ENCODE results near the gene APBA2.
A peak's percentile ranks its signal among the peaks of the same experiment; 100 is the strongest.

APBA2 gene

DNA sequence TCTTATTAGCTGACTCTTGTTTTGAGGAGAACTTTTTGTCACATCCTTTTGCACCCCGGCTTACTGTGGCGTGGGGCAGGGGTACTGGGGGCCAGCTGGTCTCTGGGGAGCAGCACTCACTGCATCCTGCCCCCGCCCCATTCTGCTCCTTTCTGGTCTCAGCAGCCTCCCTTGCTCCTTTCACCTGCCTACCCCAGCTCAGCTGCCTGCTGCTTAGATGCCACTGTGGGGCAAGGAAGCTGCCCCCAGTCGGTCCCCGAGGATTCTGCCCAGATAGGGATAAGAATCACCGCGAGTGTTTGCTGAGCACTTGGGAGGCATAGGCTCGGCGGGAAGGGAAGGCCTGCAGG, 32.0 kb downstream of the APBA2 start:
- no peak for DNase-seq

DNA sequence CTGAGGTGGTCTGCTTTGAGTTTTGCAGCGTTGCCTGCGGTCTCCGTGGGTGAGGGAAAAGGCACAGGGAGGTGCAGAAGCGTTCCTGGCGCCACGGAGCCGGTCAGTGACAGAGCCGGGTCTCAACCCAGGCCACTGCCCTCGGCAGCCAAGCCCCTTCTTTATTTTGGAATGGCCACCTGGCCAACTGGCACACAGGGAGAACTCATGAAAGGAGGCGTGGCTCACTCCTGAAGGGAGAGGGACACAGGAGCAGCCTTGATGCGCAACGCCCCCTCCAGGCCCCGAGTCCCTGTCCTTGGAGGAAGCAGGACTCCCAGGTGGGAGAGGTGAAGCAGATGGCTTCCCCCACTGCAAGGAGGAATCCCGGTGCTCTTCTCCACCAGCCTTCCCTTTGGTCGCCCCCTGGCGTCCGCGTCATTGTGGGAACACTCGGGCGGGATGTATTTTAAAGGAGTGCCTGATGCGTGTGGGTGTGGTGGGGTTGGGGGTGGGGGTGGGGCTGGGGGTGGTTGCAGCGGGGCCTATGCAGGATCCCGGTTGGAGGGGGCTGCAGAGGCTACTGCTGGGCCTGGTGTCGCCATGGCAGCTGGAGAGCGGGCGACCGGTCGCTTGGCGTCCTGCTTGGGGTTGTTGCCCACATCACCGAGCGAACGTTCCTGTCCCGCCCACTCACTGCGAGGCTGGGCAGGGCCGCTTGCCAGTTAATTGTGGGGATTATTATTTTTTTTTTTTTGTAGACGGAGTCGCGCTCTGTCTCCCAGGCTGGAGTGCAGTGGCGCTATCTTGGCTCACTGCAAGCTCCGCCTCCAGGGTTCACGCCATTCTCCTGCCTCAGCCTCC, 32.6 kb downstream of the APBA2 start:
- DNase-seq = no peak

DNA sequence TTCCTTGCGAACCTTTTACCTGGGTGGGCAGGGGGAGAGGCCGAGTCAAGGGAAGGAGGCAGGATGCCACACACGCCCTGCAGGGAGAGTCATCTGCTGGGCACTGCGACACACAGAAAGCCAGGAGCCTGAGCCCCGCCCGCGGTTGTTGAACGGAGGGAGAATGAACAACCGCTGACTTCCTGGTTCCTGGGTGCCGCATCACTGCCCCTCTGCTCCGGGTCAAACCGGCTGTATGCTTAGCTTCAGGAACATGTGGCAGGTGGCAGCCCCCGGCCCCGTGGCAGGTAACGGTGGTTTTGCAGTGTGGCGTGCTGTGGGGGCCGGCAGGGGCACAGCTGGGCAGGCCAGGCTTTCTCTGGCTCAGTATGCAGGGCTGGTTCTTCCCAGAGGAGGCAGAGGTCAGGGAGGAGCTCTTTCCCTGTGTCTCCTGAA, 33.4 kb downstream of the APBA2 start:
- peak; percentile 74 for DNase-seq

- DNase-seq = no peak
Observed at GRCh38 chr15:28919679-28920655, 34.2 kb downstream of the APBA2 start.

GRCh38 chr15:28920781-28921331, 35.1 kb downstream of the APBA2 start:
- DNase-seq = no peak

GRCh38 chr15:28921336-28921735, 35.6 kb downstream of the APBA2 start:
- no peak for DNase-seq

GRCh38 chr15:28921919-28922706, 36.3 kb downstream of the APBA2 start:
- no peak for DNase-seq

- no peak for DNase-seq
Observed at GRCh38 chr15:28922707-28923012, 36.9 kb downstream of the APBA2 start.

GRCh38 chr15:28923726-28924280, 38.0 kb downstream of the APBA2 start:
- DNase-seq = no peak

DNA sequence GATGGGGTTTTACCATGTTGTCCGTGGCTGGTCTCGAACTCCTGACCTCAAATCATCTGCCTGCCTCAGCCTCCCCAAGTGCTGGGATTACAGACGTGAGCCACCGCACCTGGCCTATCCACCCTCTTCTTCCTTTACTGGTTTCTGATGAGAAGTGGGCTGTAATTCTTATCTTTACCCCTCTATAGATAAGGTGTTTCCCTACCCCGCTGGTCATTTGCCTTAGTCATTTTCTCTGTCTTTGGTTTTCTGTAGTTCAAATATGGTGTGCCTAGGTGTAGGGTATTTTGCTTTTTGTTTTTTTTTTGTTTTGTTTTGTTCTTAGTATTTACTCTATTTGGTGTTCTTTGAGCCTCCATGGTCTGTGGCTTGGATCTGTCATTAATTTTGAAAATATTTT, 41.3 kb downstream of the APBA2 start:
- no peak for DNase-seq

- no peak for DNase-seq
Observed at GRCh38 chr15:28929200-28929599, 43.4 kb downstream of the APBA2 start.

GRCh38 chr15:28930011-28930410, 44.2 kb downstream of the APBA2 start:
- no peak for DNase-seq

DNA sequence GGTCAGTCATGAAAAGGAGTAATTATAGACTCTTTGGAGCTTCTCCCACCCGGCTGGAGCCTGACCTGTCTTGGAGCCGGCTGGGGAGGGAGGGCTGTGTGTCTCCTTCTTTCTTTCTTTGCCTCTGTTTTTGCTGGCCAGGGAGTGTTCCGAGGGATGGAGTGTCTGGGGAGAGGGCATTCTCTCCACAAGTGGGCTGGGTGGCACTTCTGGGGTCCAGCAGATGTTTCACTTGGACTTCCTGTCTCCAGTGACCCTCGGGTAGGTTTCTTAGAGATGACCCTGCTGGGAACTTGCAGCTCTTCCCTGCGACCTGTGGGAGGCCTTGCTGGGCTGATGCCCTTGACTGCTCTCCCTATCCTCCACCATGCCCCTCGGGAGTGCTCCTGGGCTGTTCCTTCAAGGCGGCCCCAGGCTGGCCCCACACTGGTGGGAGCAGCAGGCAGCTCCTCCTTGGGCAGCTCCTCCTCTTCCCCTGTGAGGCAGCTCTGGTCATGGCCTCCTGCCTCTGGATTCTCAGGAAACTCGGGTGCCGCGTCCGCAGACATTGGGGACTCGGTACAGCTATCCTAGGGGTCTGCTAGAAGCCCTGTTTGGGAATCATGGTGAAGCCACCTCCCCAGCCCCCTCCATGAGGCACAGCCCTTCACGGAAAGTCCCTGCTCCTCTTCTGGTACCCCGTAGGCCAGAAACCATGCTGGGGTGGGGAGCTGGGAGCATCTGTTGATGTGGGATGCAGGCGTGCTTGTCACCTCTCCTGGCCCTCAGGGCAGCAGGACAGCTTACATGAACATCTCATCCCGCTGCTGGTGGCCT, 44.9 kb downstream of the APBA2 start:
- no peak for DNase-seq

GRCh38 chr15:28931828-28932227, 46.1 kb downstream of the APBA2 start:
- no peak for DNase-seq

DNA sequence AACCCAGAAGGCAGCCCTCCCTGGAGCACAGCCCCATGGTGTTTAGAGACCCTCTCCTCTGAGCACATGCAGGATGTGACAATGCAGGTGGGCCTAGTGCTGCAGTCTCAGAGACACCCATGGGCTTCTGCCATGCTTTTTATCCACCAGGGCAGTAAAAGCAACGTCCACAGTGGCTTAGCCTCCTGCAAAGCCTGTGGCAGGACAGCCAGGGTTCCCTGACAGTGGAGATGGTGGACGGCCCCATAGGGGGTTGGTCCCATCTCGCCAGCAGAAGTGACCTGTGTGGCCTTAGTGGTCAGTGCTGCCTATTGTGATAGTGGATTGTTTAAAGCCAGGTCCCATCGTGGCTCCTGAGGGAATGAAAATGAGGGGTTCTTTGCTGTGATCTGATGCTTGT, 46.6 kb downstream of the APBA2 start:
- DNase-seq = no peak

- DNase-seq = no peak
Observed at GRCh38 chr15:28933710-28934445, 48.1 kb downstream of the APBA2 start.

GRCh38 chr15:28934645-28935044, 48.9 kb downstream of the APBA2 start:
- DNase-seq = no peak

GRCh38 chr15:28935316-28935715, 49.5 kb downstream of the APBA2 start:
- peak; percentile 75 for DNase-seq

DNA sequence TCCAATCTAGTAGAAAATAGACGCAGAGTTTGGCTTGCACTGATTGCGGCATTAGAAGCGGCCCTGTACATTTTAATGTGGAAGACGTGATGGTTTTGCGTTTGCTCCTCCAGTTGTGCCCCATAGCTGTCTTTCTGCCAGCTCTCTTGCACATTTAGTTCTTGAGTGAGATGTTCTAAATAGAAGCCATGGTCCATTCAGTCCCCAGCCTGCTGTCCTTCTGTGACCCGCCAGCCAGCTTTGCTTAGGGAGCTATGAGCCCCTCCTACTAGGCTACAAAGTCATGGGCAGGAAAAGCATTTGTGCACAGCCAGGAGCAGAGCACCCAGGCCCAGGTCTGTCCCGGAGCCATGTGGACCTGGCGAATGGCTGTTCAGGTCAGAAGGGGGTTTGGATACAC, 50.3 kb downstream of the APBA2 start:
- no peak for DNase-seq

DNA sequence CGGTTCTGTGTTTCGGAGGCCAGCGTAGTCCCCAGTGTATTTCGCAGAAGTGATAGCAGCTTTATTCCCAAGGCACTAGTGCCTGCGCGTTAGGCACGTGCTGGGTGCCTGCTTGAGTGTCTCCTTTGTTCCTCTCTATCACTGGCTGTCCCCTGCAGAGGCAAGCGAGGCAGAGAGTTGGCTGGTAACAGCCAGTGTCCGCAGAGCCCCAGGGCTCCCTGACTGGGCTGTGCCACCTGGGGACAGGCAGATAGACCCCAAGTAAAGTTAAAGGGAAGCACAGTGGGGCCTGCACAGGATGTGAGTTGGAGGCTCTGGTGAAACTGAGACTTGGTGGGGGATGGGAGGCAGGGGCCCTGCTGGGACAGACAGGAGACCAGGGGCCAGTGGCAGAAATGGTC, 50.7 kb downstream of the APBA2 start:
- DNase-seq = no peak

DNA sequence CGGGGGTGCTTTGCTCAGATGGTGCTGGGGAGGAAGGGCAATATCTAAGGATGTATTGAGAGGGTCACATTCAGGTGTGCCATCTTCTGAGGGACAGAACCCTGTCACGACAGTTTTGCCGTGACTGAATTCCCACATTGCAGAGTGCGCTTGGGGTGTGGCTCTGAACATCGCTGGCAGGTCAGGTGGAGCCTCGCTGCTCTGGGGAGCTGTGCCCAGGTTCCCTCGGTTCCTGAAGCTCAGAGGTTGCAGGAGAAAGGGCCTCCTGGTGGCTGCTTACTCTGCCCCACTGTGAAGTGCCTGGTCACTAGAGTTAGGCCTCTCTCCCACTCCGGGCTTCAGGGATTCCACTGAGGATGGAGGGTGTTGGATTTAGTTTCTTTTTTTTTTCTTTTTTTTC, 51.5 kb downstream of the APBA2 start:
- no peak for DNase-seq
